ENCODE results near the gene SLC16A1.

DNA sequence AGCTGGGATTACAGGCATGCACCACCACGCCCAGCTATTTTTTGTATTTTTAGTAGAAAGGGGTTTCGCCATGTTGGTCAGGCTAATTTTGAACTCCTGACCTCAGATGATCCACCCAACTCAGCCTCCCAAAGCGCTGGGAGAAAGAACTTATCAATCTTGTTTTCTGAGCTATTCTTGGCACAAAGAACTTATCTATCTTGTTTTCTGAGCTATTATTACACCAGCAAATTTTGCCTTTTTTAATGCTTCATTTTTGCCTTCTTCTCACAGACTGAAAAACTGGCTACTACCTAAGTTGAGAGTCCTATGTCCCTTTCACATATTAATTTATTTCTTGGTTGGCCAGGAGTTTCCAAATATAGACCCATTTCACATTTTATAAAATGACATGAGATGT, 9.3 kb downstream of the SLC16A1 start:
- TF ChIP-seq FOXM1 (IDR thresholded peaks at IDR 0.05; ENCODE audit: borderline replicate concordance) (no peak), SP1 (IDR thresholded peaks at IDR 0.05) (no peak), SUZ12 (IDR thresholded peaks at IDR 0.05) (no peak), TARDBP (IDR thresholded peaks at IDR 0.05) (no peak), FOXA1 (IDR thresholded peaks at IDR 0.05) (no peak)

Measured in HEK293T (cell line).